ENCODE data around the gene KCNIP1.

GRCh38 chr5:170601619-170602018 lies 97.8 kb downstream of the KCNIP1 start:
- TF ChIP-seq CTCF (optimal IDR thresholded peaks at IDR 0.05 in 1 of 3, IDR thresholded peaks at IDR 0.05 in 1 of 3, conservative IDR thresholded peaks at IDR 0.05 in 1 of 3; ENCODE audit: extremely low read depth in 1 of 3, insufficient read depth in 2 of 3, low read length in 3 of 3) (no peak), EZH2 (IDR thresholded peaks at IDR 0.05; ENCODE audit: low read length) (no peak)

All from keratinocyte (primary cell).